Activated CD8-positive, alpha-beta memory T cell treated with anti-CD3 and anti-CD28 coated beads for 1 hour (primary cell): ENCODE results near the gene IQCH.
A peak's percentile ranks its signal among the peaks of the same experiment; 100 is the strongest.

Experiments
- DNase-seq, 2 donors: peaks; one replicate each; pipeline ENCODE4 v3.0.0-alpha.2; 2020; ENCODE audit warnings: low read depth in 1 of 2; ENCODE audit errors: extremely low read depth in 1 of 2

IQCH gene

GRCh38 chr15:67254238-67255175 is at the start of gene IQCH, which contains the start of gene AAGAB:
IQCH (plus strand) TSS chr15:67254786; CDS start chr15:67254897, 111 bp downstream.
AAGAB (minus strand) TSS chr15:67254661; CDS start chr15:67254631, 30 bp downstream.
- peak; percentile 89 to 96 for DNase-seq

GRCh38 chr15:67207555-67208207 is 46.9 kb upstream of the IQCH start:
- no peak for DNase-seq

- DNase-seq, result no peak
Measured at GRCh38 chr15:67208396-67208795, 46.2 kb upstream of the IQCH start.

GRCh38 chr15:67210555-67211168 is 43.9 kb upstream of the IQCH start:
- no peak for DNase-seq

GRCh38 chr15:67212684-67213367 is 41.8 kb upstream of the IQCH start:
- DNase-seq, result no peak

GRCh38 chr15:67215102-67215501 is 39.5 kb upstream of the IQCH start:
- no peak for DNase-seq

GRCh38 chr15:67216859-67217258 is 37.7 kb upstream of the IQCH start:
- no peak for DNase-seq

- no peak for DNase-seq
Measured at GRCh38 chr15:67218428-67218827, 36.2 kb upstream of the IQCH start.

GRCh38 chr15:67219288-67219687 is 35.3 kb upstream of the IQCH start:
- DNase-seq, result no peak

GRCh38 chr15:67224889-67225288 is 29.7 kb upstream of the IQCH start:
- no peak for DNase-seq

- DNase-seq, result no peak
Measured at GRCh38 chr15:67225336-67225735, 29.2 kb upstream of the IQCH start.

GRCh38 chr15:67227431-67227830 is 27.2 kb upstream of the IQCH start:
- DNase-seq, result no peak

GRCh38 chr15:67227846-67228245 is 26.7 kb upstream of the IQCH start:
- no peak for DNase-seq

- DNase-seq, result no peak
Measured at GRCh38 chr15:67228286-67228685, 26.3 kb upstream of the IQCH start.

GRCh38 chr15:67230504-67230903 is 24.1 kb upstream of the IQCH start:
- DNase-seq, result no peak

GRCh38 chr15:67232591-67232990 is 22.0 kb upstream of the IQCH start:
- no peak for DNase-seq

GRCh38 chr15:67240235-67241131 is 14.1 kb upstream of the IQCH start:
- no peak for DNase-seq

GRCh38 chr15:67241132-67241855 is 13.3 kb upstream of the IQCH start:
- no peak for DNase-seq

- no peak for DNase-seq
Measured at GRCh38 chr15:67242708-67243111, 11.9 kb upstream of the IQCH start.
